HG03060 (cell line): ENCODE data around the gene CACNG5.

Experiments used
- ATAC-seq: cut with Tn5 transposase; IDR thresholded peaks from one replicate; pipeline ENCODE4 v1.9.1; 2021; ENCODE audit warnings: low read depth, moderate number of reproducible peaks; ENCODE audit not compliant: unreplicated experiment

The CACNG5 gene

GRCh38 chr17:66934040-66934439 lies 99.1 kb downstream of the CACNG5 start:
- no peak for ATAC-seq
